Effector CD4-positive, alpha-beta T cell (primary cell): ENCODE results near the gene FAM83D.
"Not testable (repeated sequence)": the region's sequence is repeated elsewhere in the genome, so short reads cannot be mapped to it uniquely, and the experiment has no call there.

Experiments
- DNase-seq: peaks from one replicate; pipeline ENCODE4 v3.0.0-alpha.2; 2020

The FAM83D gene

GRCh38 chr20:38969708-38970107 is 43.5 kb downstream of the FAM83D start:
- DNase-seq, result no peak

- no peak for DNase-seq
These were observed 44.1 kb downstream of the FAM83D start for GRCh38 chr20:38970302-38970701.

GRCh38 chr20:38973107-38973506 is 46.9 kb downstream of the FAM83D start:
- DNase-seq, result no peak

GRCh38 chr20:38973645-38974044 is 47.4 kb downstream of the FAM83D start:
- DNase-seq, result no peak

GRCh38 chr20:38975539-38976120 is 49.4 kb downstream of the FAM83D start:
- no peak for DNase-seq

- DNase-seq, result no peak
These were observed 53.2 kb downstream of the FAM83D start for GRCh38 chr20:38979434-38979833.

GRCh38 chr20:38979842-38980241 is 53.6 kb downstream of the FAM83D start:
- DNase-seq, result no peak

GRCh38 chr20:38982291-38982690 is 56.1 kb downstream of the FAM83D start:
- DNase-seq, result no peak

- no peak for DNase-seq
These were observed 58.8 kb downstream of the FAM83D start for GRCh38 chr20:38985060-38985459.

- no peak for DNase-seq
These were observed 59.5 kb downstream of the FAM83D start for GRCh38 chr20:38985603-38986170.

- DNase-seq, result no peak
These were observed 60.4 kb downstream of the FAM83D start for GRCh38 chr20:38986663-38987062.

- DNase-seq, result no peak
These were observed 61.6 kb downstream of the FAM83D start for GRCh38 chr20:38987777-38988176.

GRCh38 chr20:38990728-38991127 is 64.5 kb downstream of the FAM83D start:
- no peak for DNase-seq

- no peak for DNase-seq
These were observed 65.8 kb downstream of the FAM83D start for GRCh38 chr20:38991814-38992704.

- no peak for DNase-seq
These were observed 69.4 kb downstream of the FAM83D start for GRCh38 chr20:38995536-38996044.

GRCh38 chr20:38996866-38997265 is 70.6 kb downstream of the FAM83D start:
- DNase-seq, result not testable (repeated sequence)

- no peak for DNase-seq
These were observed 71.4 kb downstream of the FAM83D start for GRCh38 chr20:38997622-38998021.

GRCh38 chr20:38999217-38999616 is 73.0 kb downstream of the FAM83D start:
- no peak for DNase-seq

GRCh38 chr20:38999965-39000910 is 74.0 kb downstream of the FAM83D start:
- no peak for DNase-seq
